Measurements from ENCODE around the gene LILRB1. TPM values are rescaled to one million over a fixed set of nuclear protein-coding genes. Genes with fewer than 3 reads are reported as not detected.
"Not testable (repeated sequence)": the region's sequence is repeated elsewhere in the genome, so short reads cannot be mapped to it uniquely, and the experiment has no call there.

The LILRB1 gene
- total and polyA plus RNA-seq, 4 donors = 1.3 to 10.6 (median 4.9) TPM

DNA sequence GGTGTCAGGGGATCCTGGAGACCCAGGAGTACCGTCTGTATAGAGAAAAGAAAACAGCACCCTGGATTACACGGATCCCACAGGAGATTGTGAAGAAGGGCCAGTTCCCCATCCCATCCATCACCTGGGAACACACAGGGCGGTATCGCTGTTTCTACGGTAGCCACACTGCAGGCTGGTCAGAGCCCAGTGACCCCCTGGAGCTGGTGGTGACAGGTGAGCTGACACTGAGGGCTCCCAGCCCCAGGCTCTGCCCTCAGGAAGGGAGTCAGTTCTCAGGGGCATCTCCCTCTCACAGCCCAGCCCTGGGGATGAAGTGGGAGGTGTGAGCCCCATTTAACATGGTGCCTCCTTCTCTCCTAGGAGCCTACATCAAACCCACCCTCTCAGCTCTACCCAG is 35.5 kb upstream of the LILRB1 start:
- TF ChIP-seq RAD21 (IDR thresholded peaks at IDR 0.05) (no peak), HNF4A (conservative IDR thresholded peaks at IDR 0.05) (no peak), TAF1 (conservative IDR thresholded peaks at IDR 0.05) (no peak), JUND (IDR thresholded peaks at IDR 0.05) (no peak), SP1 (IDR thresholded peaks at IDR 0.05) (no peak)
- TF ChIP-seq, protein P1, sequence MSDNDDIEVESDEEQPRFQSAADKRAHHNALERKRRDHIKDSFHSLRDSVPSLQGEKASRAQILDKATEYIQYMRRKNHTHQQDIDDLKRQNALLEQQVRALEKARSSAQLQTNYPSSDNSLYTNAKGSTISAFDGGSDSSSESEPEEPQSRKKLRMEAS (IDR thresholded peaks at IDR 0.05) = no peak
- TF ChIP-seq, protein P2, sequence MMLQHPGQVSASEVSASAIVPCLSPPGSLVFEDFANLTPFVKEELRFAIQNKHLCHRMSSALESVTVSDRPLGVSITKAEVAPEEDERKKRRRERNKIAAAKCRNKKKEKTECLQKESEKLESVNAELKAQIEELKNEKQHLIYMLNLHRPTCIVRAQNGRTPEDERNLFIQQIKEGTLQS (IDR thresholded peaks at IDR 0.05) = no peak
- TF ChIP-seq, protein P3, sequence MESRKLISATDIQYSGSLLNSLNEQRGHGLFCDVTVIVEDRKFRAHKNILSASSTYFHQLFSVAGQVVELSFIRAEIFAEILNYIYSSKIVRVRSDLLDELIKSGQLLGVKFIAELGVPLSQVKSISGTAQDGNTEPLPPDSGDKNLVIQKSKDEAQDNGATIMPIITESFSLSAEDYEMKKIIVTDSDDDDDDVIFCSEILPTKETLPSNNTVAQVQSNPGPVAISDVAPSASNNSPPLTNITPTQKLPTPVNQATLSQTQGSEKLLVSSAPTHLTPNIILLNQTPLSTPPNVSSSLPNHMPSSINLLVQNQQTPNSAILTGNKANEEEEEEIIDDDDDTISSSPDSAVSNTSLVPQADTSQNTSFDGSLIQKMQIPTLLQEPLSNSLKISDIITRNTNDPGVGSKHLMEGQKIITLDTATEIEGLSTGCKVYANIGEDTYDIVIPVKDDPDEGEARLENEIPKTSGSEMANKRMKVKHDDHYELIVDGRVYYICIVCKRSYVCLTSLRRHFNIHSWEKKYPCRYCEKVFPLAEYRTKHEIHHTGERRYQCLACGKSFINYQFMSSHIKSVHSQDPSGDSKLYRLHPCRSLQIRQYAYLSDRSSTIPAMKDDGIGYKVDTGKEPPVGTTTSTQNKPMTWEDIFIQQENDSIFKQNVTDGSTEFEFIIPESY (IDR thresholded peaks at IDR 0.05) = no peak
- TF ChIP-seq, protein P4, sequence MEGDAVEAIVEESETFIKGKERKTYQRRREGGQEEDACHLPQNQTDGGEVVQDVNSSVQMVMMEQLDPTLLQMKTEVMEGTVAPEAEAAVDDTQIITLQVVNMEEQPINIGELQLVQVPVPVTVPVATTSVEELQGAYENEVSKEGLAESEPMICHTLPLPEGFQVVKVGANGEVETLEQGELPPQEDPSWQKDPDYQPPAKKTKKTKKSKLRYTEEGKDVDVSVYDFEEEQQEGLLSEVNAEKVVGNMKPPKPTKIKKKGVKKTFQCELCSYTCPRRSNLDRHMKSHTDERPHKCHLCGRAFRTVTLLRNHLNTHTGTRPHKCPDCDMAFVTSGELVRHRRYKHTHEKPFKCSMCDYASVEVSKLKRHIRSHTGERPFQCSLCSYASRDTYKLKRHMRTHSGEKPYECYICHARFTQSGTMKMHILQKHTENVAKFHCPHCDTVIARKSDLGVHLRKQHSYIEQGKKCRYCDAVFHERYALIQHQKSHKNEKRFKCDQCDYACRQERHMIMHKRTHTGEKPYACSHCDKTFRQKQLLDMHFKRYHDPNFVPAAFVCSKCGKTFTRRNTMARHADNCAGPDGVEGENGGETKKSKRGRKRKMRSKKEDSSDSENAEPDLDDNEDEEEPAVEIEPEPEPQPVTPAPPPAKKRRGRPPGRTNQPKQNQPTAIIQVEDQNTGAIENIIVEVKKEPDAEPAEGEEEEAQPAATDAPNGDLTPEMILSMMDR (IDR thresholded peaks at IDR 0.05; ENCODE audit: low read depth, low read length, missing input control) = no peak
- Histone ChIP-seq H3K27ac (ENCODE audit: low read depth in 1 of 2, low read length in 2 of 2) (no peak overlapping the region), H3K27me3 (ENCODE audit: control insufficient read depth in 4 of 4, insufficient read depth in 4 of 4, low read length in 3 of 4) (no peaks in the 10 kb centered on the region), H3K4me3 (ENCODE audit: low read depth in 1 of 3, low read length in 3 of 3) (no peak overlapping the region), H3K4me1 (ENCODE audit: control insufficient read depth in 4 of 4, insufficient read depth in 4 of 4, low read length in 3 of 4) (peaks cover 0 to 3% (median 0%) of the 10 kb centered on the region in 4 donors), H3K9me3 (ENCODE audit: control insufficient read depth in 4 of 4, low read length in 3 of 4) (peaks cover 0 to 2% (median under 1%) of the 10 kb centered on the region in 4 donors), H3K36me3 (ENCODE audit: control insufficient read depth in 4 of 4, insufficient read depth in 3 of 4, low read depth in 1 of 4, low read length in 3 of 4) (no peaks in the 10 kb centered on the region), H3K9ac (ENCODE audit: low read depth in 1 of 2, low read length in 2 of 2) (no peak overlapping the region)
- no peak for DNase-seq (ENCODE audit: low spot score)
- 85% methylated on average over 5 of the region's 5 CpGs for WGBS

DNA sequence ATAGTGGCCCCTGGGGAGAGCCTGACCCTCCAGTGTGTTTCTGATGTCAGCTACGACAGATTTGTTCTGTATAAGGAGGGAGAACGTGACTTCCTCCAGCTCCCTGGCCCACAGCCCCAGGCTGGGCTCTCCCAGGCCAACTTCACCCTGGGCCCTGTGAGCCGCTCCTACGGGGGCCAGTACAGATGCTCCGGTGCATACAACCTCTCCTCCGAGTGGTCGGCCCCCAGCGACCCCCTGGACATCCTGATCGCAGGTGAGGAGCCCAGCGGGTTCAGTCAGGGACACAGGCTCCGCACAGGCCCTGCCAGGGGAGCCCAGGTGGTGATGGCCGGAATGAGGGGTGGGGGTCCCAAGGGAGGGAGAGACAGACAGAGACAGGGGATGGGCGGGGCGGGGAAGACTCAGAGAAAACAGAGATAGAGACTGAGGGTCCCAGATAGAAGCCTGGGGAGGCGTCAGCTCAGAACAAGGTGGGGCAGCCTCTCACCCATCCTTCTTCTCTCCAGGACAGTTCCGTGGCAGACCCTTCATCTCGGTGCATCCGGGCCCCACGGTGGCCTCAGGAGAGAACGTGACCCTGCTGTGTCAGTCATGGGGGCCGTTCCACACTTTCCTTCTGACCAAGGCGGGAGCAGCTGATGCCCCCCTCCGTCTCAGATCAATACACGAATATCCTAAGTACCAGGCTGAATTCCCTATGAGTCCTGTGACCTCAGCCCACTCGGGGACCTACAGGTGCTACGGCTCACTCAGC is 34.4 kb upstream of the LILRB1 start:
- H3K9ac ChIP-seq (ENCODE audit: low read depth in 1 of 2, low read length in 2 of 2); DNase-seq (ENCODE audit: low spot score); H3K4me3 ChIP-seq (ENCODE audit: low read depth in 1 of 3, low read length in 3 of 3); H3K27ac ChIP-seq (ENCODE audit: low read depth in 1 of 2, low read length in 2 of 2); H3K9me3 ChIP-seq (ENCODE audit: control insufficient read depth in 4 of 4, low read length in 3 of 4); H3K4me1 ChIP-seq (ENCODE audit: control insufficient read depth in 4 of 4, insufficient read depth in 4 of 4, low read length in 3 of 4); H3K27me3 ChIP-seq (ENCODE audit: control insufficient read depth in 4 of 4, insufficient read depth in 4 of 4, low read length in 3 of 4); H3K36me3 ChIP-seq (ENCODE audit: control insufficient read depth in 4 of 4, insufficient read depth in 3 of 4, low read depth in 1 of 4, low read length in 3 of 4): not testable (repeated sequence)
- WGBS = 81% methylated on average over 26 of the region's 26 CpGs

DNA sequence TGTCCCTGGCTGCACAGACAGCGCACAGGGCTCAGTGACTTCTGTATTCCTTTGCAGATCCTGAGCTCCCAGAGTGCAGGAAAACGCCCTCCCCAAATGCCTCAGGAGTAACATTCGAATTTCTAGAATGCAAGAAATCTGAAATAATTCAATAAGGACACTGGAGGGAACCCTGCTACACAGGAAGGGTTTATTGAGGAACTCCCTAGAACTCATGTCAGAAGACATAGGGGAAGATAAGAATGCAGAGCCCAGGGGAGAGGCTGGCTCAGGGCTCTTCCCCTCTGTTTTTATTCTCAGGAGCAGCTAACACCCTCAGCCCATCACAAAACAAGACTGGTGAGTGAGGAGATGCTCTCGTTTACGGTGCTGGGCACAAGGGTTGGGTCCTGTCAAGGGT is 30.1 kb upstream of the LILRB1 start:
- Histone ChIP-seq H3K36me3 (ENCODE audit: control insufficient read depth in 4 of 4, insufficient read depth in 3 of 4, low read depth in 1 of 4, low read length in 3 of 4) (no peaks in the 10 kb centered on the region), H3K9ac (ENCODE audit: low read depth in 1 of 2, low read length in 2 of 2) (no peak overlapping the region), H3K27ac (ENCODE audit: low read depth in 1 of 2, low read length in 2 of 2) (no peak overlapping the region), H3K9me3 (ENCODE audit: control insufficient read depth in 4 of 4, low read length in 3 of 4) (no peaks in the 10 kb centered on the region), H3K4me3 (ENCODE audit: low read depth in 1 of 3, low read length in 3 of 3) (no peak overlapping the region), H3K4me1 (ENCODE audit: control insufficient read depth in 4 of 4, insufficient read depth in 4 of 4, low read length in 3 of 4) (no peaks in the 10 kb centered on the region), H3K27me3 (ENCODE audit: control insufficient read depth in 4 of 4, insufficient read depth in 4 of 4, low read length in 3 of 4) (peaks cover 0 to 5% (median 0%) of the 10 kb centered on the region in 4 donors)
- DNase-seq (ENCODE audit: low spot score) = no peak
- TF ChIP-seq NR2F2 (IDR thresholded peaks at IDR 0.05) = no peak
- TF ChIP-seq EGR1 (IDR thresholded peaks at IDR 0.05; ENCODE audit: low read depth in 2 of 2) = no peak
- no peak for TF ChIP-seq YY1 (IDR thresholded peaks at IDR 0.05)
- no peak for TF ChIP-seq FOXA1 (IDR thresholded peaks at IDR 0.05)
- TF ChIP-seq RXRA (IDR thresholded peaks at IDR 0.05) = no peak
- WGBS = 58% methylated on average over 5 of the region's 5 CpGs

Measured in liver (tissue), 9 donors.